ENCODE measurements around the gene GBF1.

Gene GBF1

DNA sequence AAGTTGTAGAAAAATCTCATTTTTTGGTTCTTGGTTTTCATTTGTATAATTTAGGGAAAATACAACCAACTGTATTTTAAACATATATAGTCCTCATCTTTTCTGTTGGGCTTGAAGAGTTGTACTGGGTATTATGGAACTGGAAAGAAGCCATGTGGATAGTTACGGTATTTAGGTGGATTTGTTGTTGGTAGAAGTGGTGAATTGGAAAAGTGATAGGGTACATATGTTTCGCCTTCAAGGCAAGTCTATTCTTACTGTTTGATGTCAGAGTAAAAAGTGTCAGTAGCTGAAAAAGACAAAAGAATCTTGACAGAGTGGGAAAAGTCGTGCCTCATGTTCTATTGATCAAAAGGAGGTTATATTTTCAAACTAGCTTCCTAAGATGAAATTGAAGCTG, 64.6 kb downstream of the GBF1 start:
- no peak for DNase-seq

DNA sequence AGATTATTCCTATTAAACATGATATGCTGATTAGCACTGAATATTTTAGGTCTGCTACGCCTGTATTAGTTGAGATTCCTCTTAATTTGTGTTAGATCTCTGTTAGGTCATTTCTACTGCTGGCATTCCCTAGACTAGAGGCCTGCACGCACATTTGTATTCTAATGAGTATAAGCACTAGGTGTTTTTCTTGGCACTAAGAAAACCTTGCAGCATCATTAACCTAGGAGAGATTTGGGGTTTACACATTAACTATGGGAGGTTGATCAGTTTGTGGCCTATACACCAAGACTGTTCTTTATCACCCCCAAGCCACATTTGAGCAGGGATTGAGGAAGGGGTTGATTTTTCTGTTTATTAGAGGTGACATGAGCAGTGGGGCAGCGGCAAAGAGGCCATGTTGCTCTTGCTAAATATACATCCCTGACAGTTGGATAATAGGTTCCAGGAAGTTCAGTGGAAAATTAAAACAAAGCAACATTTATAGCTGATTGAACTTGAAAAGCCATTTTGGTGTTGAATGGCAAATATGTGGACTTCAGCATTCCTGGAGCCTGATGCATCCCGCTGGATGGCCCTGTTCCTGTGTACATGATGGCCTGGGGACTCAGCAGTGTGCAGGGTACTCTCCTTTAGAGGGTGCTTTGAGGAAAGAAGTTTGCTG, 65.2 kb downstream of the GBF1 start:
- no peak for DNase-seq

DNA sequence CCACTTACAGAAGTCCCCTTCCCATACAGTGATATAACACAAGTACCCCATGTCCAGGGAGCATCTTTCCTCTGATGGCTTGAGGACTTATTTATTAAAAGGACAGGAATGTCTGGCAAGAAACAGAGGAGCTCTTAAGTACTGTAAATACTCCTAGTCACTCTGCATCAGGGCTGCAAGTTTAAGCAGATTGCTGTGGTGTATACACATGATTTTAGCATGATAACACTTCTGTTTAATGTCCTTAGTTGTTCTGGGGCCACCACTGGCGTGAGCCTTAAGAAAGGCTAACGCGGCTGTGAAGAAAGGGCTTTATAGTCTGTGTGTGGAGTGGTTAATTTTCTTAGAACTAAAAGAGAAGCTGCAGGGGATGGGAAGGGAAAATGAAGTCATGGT, 65.7 kb downstream of the GBF1 start:
- DNase-seq, result no peak

DNA sequence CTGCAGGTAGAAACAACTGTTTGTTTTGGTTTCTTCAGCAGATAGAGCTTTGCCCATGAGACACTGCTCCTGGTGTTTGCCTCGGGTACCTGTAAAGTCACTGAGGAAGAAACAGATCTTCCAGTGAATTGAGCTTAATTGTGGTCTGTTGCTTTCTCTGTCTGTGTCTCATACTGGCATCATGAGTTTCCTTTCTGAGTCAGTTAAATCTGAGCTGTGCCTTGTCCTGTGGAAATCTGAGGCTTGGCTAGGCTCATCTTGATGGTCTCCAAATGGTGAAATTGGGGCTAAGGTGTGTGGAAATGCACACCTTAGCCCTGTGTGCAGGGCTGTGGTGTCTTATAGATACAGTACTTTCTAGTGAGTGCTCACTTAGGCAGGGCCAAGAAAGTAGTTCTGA, 67.4 kb downstream of the GBF1 start:
- no peak for DNase-seq

DNA sequence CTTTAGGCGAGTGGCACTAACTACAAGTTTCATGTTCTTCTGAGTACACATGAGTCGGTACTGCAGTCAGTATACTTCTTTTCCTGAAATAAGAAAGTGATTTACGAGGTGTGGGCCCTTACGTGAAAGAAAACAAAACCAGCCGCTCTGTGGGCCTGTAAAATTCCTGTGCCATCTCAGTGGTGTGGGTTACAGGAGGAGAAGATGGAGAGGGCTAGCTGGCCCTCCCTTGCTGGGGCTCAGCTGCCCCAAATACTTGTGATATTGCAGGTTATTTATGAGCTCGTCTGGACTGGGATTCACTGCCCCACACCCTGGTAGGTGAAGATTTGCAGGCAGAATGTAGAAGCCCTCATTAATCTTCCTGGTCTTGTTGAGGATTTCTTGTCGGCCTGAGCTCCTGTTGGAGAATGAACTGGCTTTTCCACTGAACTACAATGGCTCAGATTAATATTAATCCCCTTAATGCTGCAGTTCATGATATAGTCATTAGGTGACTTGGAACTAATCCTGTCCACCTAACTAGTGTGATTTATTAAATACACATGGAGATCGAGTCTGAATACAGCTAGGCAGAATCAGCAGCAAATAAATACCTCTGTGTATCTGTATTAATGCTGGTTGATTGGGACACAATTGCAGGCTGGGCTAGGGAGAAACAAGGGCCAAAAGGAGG, 68.0 kb downstream of the GBF1 start:
- no peak for DNase-seq

GRCh38 chr10:102314801-102315200, 69.5 kb downstream of the GBF1 start:
- no peak for DNase-seq

DNA sequence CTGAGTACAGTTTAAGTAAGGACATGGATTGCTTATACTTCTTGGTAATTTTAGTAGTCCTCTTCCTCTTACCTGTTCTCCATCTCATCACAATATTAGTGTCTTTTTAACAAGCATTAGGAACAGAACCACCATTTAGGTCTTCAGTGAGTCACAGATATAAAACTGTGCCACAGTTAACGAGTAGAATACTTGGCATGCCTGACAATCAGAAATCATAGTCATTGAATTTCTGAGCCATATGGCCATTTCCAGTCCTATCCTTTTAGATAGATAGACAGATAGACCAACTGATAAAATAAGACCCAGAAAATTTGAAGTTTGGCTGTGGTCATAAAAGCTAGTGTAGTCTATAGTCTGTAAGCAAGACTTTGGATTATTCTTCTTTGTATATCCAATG, 71.1 kb downstream of the GBF1 start:
- no peak for DNase-seq

- peak; percentile 95 for DNase-seq
Measured at GRCh38 chr10:102322914-102323313, 77.6 kb downstream of the GBF1 start.

GRCh38 chr10:102324061-102324460, 78.7 kb downstream of the GBF1 start:
- no peak for DNase-seq

- no peak for DNase-seq
Measured at GRCh38 chr10:102326031-102326430, 80.7 kb downstream of the GBF1 start.

DNA sequence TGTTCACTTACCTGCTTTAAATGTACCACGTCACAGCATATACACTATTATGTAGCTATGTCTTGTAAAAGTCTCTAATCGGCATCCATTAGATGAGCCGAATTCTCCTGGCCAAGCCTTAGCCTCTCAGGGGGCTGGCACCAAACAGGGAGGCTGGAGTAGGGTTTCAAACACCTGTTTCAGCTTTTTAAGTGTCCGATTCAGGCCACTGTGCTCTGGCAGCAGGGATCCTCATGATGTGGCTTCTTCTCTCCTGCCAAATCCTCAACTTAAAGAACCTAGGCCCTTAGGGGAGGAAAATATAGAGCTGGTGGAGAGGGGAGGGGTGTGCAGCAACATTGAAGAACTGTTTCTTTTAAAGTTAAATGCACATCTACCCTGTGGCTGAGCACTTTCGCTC, 81.7 kb downstream of the GBF1 start:
- no peak for DNase-seq

GRCh38 chr10:102327641-102328040, 82.3 kb downstream of the GBF1 start:
- DNase-seq, result no peak

GRCh38 chr10:102332772-102333171, 87.4 kb downstream of the GBF1 start:
- DNase-seq, result no peak

DNA sequence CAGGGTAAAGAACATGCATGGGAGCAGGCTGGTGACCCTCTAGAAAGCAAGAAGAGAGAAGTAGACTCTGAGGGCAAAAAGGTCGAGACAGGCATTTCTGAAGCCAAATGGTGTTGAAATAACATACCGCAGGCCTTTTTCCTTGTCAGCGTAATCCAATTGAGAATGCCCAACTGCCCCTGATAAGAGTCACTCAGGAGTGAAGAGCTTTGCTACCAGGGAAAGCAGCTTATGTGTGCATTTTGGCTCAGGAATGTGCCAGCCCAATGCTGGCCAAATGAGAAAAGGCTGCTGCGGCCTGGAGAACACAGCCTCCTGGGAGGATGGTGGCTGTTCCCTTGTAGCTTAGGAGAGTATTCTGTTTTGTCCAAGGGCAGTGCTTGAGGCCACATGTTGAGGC, 88.8 kb downstream of the GBF1 start:
- DNase-seq, result no peak

- no peak for DNase-seq
Measured at GRCh38 chr10:102335184-102335583, 89.9 kb downstream of the GBF1 start.

GRCh38 chr10:102341038-102341688, 95.8 kb downstream of the GBF1 start:
- DNase-seq, result no peak

- DNase-seq, result no peak
Measured at GRCh38 chr10:102342458-102342857, 97.1 kb downstream of the GBF1 start.

GRCh38 chr10:102342958-102343357, 97.6 kb downstream of the GBF1 start:
- DNase-seq, result no peak

DNA sequence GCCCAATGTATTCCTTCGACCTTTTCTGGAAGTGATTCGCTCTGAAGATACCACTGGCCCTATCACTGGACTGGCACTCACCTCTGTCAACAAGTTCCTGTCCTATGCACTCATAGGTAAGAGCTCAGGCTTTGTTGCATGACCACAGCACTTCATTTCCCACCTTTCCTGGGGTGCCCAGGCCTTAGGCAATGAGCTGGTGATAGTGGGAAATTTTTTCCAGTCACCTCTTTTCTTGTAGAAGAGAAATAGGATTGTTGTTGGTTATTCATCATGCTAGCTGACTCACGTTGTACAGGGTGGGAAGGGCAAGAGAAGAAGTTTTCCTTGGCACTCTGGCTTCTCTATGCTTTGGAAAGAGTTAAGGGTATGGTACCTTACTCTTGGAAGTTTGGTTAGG, 98.7 kb downstream of the GBF1 start:
- no peak for DNase-seq

DNA sequence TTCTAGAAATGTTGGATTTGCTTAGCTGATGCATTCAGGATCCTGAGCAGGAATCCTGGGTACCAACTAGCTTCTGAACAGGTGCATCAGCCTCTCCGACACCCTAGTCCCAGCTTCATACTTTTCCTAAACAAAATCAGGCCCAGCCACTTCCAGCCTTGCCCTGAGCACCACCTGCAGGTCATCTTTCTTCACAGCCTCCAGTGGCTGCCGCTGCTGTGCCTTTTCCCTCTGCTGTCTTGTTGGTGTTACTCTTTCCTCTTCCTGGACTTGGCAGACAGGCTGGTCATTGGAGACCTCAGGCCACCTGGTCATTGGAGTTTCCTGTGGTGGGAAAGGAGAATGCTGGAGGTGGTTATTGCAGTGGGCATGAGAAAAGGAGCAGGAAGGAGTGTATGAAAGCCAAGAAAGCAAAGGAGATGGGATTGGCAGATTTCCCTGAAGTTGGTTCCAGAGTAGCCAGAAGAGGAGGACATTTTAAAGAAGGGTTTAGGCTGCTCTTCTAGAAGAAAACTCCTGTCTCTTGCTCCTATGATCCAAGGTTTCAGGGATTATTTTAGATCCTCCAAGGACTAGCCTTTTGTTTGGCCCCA, 102.0 kb downstream of the GBF1 start:
- DNase-seq, result no peak

DNA sequence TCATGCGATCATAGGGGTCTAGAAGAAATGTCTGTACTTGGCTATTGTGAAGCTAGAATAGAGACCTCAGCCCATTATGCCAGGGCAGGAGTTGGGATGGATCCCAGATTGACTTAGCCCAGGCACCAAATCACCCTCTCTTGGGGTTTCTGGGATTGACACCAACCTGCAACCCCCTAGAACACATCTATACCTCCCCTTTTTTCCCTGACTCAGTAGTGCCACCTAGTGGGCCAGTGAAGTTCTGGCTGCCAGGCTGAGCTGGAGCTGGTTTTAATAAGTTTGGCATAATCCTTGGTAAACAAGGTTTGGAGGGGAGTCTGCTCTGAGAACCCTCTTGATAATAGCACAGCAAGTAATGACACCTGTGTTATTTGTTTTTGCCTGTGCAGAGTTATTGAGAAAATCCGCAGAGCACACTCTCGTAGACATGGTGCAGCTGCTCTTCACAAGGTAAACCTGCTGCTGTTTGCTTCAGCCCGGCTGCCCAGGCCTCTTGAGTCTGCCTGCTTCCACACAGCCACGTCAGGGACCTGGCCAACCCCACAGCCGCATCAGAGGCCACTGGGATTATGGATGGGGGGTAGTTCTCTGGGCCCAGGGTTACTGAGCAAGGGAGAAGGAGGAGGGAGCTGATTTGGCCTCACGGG, 106.9 kb downstream of the GBF1 start:
- DNase-seq, result no peak

DNA sequence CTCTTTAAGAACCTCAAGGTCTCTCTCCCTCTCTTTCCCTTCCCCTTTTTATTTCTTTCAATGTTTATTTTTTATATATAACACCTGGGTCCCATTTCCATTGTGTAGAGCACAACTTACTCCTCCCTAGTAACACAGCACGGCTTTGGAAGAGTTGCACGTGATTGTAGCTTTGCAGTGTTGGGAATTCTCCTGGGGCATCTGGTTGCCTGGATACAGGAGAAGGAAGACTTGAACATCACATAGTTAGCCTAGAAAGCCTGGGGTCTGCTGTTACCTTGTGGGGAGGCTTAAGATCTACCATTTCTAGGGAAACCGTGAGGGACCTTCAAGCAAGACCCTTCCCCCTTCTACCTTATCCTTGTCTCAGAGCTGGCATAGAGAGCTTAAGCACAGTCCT, 109.1 kb downstream of the GBF1 start:
- no peak for DNase-seq

- no peak for DNase-seq
Measured at GRCh38 chr10:102358712-102359382, 113.5 kb downstream of the GBF1 start.
